Umbilical cord (tissue), 2 donors: ENCODE measurements around the gene HACD1. TPM values are rescaled to one million over a fixed set of nuclear protein-coding genes. Genes with fewer than 3 reads are reported as not detected.

Experiments
- DNase-seq: peaks from one replicate; pipeline ENCODE4 v3.0.0-alpha.2; 2015; ENCODE audit warnings: low spot score
- total RNA-seq: library from RNA; depleted of rRNA; stranded (reverse); fragments of >200 nt; gene quantifications from one replicate; pipeline ENCODE4 v1.2.3, GENCODE V29; 2014; ENCODE audit warnings: low replicate concordance; ENCODE audit not compliant: insufficient read depth

Gene HACD1
- total RNA-seq, 1 donor from 2014 or later: 47.2 TPM

- DNase-seq: no peak
Observed at GRCh38 chr10:17580885-17581284, 36.3 kb downstream of the HACD1 start.

GRCh38 chr10:17578603-17579002, 38.6 kb downstream of the HACD1 start:
- no peak for DNase-seq

- DNase-seq: no peak
Observed at GRCh38 chr10:17576768-17577167, 40.4 kb downstream of the HACD1 start.

- DNase-seq: no peak
Observed at GRCh38 chr10:17564911-17565310, 52.3 kb downstream of the HACD1 start.

- DNase-seq: no peak
Observed at GRCh38 chr10:17563452-17563851, 53.7 kb downstream of the HACD1 start.

GRCh38 chr10:17562614-17563013, 54.6 kb downstream of the HACD1 start:
- DNase-seq: peak; percentile 59

- no peak for DNase-seq
Observed at GRCh38 chr10:17561111-17561510, 56.1 kb downstream of the HACD1 start.

GRCh38 chr10:17557459-17557858, 59.7 kb downstream of the HACD1 start:
- no peak for DNase-seq

- DNase-seq: peak; percentile 51
Observed at GRCh38 chr10:17548770-17549169, 68.4 kb downstream of the HACD1 start.

GRCh38 chr10:17548162-17548561, 69.0 kb downstream of the HACD1 start:
- DNase-seq: no peak

GRCh38 chr10:17547060-17547459, 70.1 kb downstream of the HACD1 start:
- peak; percentile 52 for DNase-seq

- no peak for DNase-seq
Observed at GRCh38 chr10:17544465-17544864, 72.7 kb downstream of the HACD1 start.

Other genes with a start within 250 kb of the HACD1 start
- 4.3 TPM for gene ST8SIA6, start 162.8 kb downstream of the HACD1 start, total RNA-seq
- 14.7 TPM for gene STAM, start 26.8 kb upstream of the HACD1 start, total RNA-seq
- 1.2 TPM for gene TMEM236, start 134.8 kb upstream of the HACD1 start, total RNA-seq
- 25.3 TPM for gene MRC1, start 192.0 kb upstream of the HACD1 start, total RNA-seq